Rectal smooth muscle tissue (tissue), 1 donor: Measurements from ENCODE around the gene MACROD2.

Source experiments
- H3K27ac ChIP-seq: one replicate; pipeline ENCODE4 v1.7.0; 2013; ENCODE audit warnings: low read depth, low read length, inconsistent platforms
- H3K27me3 ChIP-seq: one replicate; pipeline ENCODE4 v1.7.0; 2013; ENCODE audit warnings: low read length; ENCODE audit not compliant: control insufficient read depth, insufficient read depth
- H3K36me3 ChIP-seq: one replicate; pipeline ENCODE4 v1.7.0; 2013; ENCODE audit warnings: low read length; ENCODE audit not compliant: control insufficient read depth, insufficient read depth
- H3K4me1 ChIP-seq: one replicate; pipeline ENCODE4 v1.7.0; 2013; ENCODE audit warnings: low read length; ENCODE audit not compliant: control insufficient read depth, insufficient read depth
- H3K4me3 ChIP-seq: one replicate; pipeline ENCODE4 v1.7.0; 2013; ENCODE audit warnings: low read length
- H3K9ac ChIP-seq: one replicate; pipeline ENCODE4 v1.7.0; 2013; ENCODE audit warnings: low read length

MACROD2 gene

DNA sequence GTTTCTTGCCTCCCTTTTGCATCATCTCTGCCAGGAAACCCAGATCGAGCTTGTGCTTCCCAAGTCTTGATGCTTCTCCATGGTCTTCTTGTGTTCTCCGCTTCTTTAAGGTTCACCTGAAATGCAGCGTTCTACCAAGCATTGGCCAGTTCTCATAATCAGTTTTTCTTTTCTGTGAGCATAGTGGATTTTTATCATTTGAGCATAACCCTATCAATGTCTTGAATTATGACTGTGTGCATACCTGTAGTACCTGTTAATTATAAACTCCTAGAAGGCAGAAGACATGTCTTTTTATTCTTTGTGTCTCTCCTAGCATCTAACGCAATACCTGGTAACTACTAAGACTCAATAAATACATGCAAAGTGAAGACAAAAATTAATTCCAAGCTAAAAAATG lies 1146.5 kb downstream of the MACROD2 start:
- Histone ChIP-seq H3K36me3 (no peaks in the 10 kb centered on the region), H3K27me3 (no peaks in the 10 kb centered on the region), H3K27ac (no peak overlapping the region), H3K4me3 (no peak overlapping the region), H3K4me1 (no peaks in the 10 kb centered on the region), H3K9ac (no peak overlapping the region)

DNA sequence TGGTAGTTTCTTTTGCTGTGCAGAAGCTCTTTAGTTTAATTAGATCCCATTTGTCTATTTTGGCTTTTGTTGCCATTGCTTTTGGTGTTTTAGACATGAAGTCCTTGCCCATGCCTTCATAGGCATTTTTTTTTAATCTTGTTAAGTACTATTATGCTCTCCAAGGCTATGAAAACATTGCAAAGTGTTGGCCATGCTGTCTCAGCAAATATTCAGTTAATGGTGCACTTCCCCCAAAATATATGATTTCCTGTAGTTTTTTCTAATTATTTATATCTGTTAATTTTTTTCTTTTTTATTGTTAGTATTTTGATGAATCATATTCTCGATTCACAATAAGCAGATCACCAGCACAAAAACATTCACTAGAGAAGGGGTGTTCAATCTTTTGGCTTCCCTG lies 1148.2 kb downstream of the MACROD2 start:
- Histone ChIP-seq H3K27ac (no peak overlapping the region), H3K4me3 (no peak overlapping the region), H3K36me3 (no peaks in the 10 kb centered on the region)

GRCh38 chr20:15144916-15145315 lies 1149.6 kb downstream of the MACROD2 start:
- H3K9ac ChIP-seq: no peak overlapping the region
- no peaks in the 10 kb centered on the region for H3K27me3 ChIP-seq
- no peak overlapping the region for H3K27ac ChIP-seq
- no peak overlapping the region for H3K4me3 ChIP-seq
- H3K36me3 ChIP-seq: no peaks in the 10 kb centered on the region
- no peaks in the 10 kb centered on the region for H3K4me1 ChIP-seq

More for the DNA sequence above, 1148.2 kb downstream of the MACROD2 start:
- no peaks in the 10 kb centered on the region for H3K27me3 ChIP-seq
- H3K4me1 ChIP-seq: no peaks in the 10 kb centered on the region
- H3K9ac ChIP-seq: no peak overlapping the region

DNA sequence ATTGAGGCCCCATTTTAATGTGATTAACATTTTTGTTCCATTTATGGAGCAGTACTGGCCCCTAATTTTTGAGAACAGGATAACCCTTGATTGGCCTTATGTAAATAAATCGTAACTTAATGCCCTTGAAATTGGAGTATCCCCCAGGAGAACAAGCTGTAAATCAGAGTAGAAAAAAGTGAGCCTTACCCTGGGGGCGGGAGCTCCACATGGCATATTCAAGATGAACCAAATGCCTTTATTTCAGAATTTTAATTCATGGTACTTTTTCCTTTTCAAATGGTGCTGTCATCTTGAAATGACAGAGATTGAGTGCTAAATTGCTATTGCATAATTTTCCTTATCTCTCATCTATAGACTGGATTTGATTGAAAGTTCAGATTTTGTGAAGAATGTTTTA lies 1151.6 kb downstream of the MACROD2 start:
- Histone ChIP-seq H3K9ac (no peak overlapping the region), H3K27ac (no peak overlapping the region), H3K4me1 (no peaks in the 10 kb centered on the region), H3K36me3 (no peaks in the 10 kb centered on the region), H3K4me3 (no peak overlapping the region), H3K27me3 (no peaks in the 10 kb centered on the region)

DNA sequence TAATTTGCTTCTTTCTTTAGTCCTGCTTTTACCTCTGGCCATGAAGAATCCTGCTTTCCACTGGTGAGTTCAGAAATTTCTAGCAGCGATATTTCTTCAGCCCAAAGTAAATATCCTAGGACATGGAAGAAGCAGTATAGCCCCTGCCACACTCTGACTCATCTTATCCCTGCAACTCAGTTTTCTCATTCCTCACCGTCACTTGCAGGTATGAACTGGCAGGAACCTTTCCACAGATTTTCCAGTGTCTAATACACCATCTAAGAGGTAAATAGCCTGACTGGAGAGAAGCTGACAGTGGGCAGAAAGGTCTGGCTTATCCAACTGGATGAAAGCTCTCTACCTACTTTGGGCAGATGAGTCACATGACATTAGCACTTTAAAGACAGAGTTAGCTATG lies 1158.8 kb downstream of the MACROD2 start:
- H3K4me1 ChIP-seq: no peaks in the 10 kb centered on the region
- H3K36me3 ChIP-seq: no peaks in the 10 kb centered on the region
- H3K4me3 ChIP-seq: no peak overlapping the region
- no peaks in the 10 kb centered on the region for H3K27me3 ChIP-seq
- H3K27ac ChIP-seq: no peak overlapping the region
- no peak overlapping the region for H3K9ac ChIP-seq

GRCh38 chr20:15155848-15156401 lies 1160.6 kb downstream of the MACROD2 start:
- Histone ChIP-seq H3K4me1 (no peaks in the 10 kb centered on the region), H3K9ac (no peak overlapping the region), H3K27me3 (no peaks in the 10 kb centered on the region), H3K36me3 (no peaks in the 10 kb centered on the region), H3K4me3 (no peak overlapping the region), H3K27ac (no peak overlapping the region)

DNA sequence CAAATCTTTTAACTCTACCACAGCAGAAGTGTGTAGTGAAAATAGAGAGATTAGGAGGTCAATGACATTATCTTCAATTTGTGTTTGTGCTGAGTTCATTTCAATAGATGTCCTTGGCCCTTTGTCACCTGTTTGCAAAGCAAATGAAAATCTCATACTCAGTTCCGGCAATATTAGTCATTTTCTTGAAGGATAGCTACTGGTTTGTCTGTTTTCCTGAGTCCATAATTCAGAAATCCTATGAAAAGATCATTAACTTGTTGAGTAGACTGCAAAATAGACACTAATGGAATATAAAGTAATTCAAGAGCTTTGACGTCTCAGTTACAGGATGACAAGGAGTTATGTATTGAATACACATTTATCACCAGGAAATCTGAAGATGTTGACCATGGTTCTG lies 1163.2 kb downstream of the MACROD2 start:
- Histone ChIP-seq H3K4me1 (no peaks in the 10 kb centered on the region), H3K4me3 (no peak overlapping the region), H3K36me3 (no peaks in the 10 kb centered on the region), H3K27me3 (no peaks in the 10 kb centered on the region), H3K27ac (no peak overlapping the region), H3K9ac (no peak overlapping the region)

DNA sequence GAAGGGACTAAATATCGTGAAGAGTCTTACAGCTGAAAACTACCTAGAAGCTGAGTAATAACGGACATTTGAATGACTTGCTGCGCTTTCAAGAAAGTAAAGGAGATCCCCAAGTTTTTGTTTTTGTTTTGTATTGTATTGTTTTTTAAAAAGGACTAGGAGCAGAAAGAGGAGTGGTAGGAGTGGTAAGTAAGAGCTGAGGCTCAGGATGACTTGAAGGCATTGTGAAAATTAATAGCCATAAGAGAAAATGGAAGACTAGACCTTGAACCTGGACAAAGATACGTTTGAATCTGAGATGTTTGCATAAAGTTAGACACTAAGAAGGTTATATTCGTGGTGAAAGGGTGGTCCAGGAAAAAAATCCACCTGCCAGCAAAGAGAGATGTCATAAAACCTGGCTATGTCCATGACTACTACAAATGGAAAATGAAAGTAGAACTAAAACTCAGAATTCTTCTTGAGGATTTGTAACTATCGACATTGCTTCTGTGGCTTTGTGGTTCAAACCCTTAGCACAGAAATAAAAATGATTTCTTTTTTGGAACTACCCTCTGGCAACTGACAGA lies 1166.8 kb downstream of the MACROD2 start:
- Histone ChIP-seq H3K27ac (no peak overlapping the region), H3K4me3 (peak overlapping the region; percentile 21), H3K4me1 (no peaks in the 10 kb centered on the region), H3K36me3 (no peaks in the 10 kb centered on the region), H3K9ac (no peak overlapping the region), H3K27me3 (no peaks in the 10 kb centered on the region)

- H3K27ac ChIP-seq: no peak overlapping the region
- no peaks in the 10 kb centered on the region for H3K36me3 ChIP-seq
- H3K27me3 ChIP-seq: no peaks in the 10 kb centered on the region
- no peak overlapping the region for H3K4me3 ChIP-seq
- no peaks in the 10 kb centered on the region for H3K4me1 ChIP-seq
- no peak overlapping the region for H3K9ac ChIP-seq
Observed at GRCh38 chr20:15163632-15164031, 1168.3 kb downstream of the MACROD2 start.

DNA sequence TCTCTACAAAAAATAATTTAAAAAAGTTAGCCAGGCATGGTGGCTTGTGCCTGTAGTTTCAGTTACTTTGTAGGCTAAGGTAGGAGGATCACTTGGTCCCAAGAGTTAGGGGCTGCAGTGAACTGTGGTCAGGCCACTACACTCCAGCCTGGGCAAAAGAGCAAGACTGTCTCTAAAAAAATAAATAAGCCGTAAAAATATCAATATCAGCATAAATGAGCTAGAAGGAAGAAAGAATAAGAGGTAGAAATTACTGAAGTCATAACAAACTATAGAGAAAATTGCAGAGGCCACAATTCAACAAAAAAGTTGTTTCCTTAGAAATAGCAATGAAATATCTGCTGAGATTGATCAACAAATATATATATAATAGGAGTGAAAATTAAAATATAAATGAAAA lies 1169.4 kb downstream of the MACROD2 start:
- H3K36me3 ChIP-seq: no peaks in the 10 kb centered on the region
- H3K4me3 ChIP-seq: no peak overlapping the region
- H3K4me1 ChIP-seq: no peaks in the 10 kb centered on the region
- H3K9ac ChIP-seq: no peak overlapping the region
- H3K27me3 ChIP-seq: no peaks in the 10 kb centered on the region
- no peak overlapping the region for H3K27ac ChIP-seq

DNA sequence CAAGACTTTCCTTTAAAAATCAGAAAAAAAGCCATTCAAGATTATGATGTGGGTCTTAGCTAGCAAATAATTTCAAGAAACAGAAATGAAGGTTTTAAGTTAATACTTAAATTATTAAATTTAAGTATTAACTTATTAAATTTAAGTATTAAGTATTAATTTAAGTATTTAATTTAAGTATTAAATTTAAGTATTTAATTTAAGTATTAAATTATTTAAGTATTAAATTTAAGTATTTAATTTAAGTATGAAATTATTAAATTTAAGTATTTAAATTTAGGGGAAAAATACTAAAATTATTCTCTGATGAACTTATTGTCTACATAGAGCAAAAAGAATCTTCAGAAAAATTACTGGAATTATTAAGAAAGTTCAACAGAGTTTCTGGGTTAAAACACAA lies 1171.4 kb downstream of the MACROD2 start:
- Histone ChIP-seq H3K27me3 (no peaks in the 10 kb centered on the region), H3K4me3 (no peak overlapping the region), H3K9ac (no peak overlapping the region), H3K27ac (no peak overlapping the region), H3K4me1 (no peaks in the 10 kb centered on the region), H3K36me3 (no peaks in the 10 kb centered on the region)

DNA sequence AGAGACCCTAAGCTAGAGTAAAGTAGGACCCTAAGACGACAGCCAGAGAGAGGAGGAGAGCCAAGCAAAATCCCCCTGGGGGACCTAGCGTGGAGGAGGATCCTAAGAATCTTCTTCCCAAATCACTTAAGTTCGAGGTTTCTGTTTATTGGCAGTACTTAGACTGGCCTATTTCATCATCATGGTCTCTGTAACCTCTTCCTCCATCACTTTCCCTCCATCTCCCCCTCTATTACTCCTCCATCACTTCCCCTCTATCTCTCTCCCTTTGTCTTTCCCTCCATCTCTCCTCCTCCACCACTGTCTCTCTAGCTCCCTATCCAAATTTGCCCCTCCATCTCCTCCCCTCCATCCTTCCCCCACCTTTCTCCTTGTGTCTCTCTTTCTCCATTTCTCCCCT lies 1175.7 kb downstream of the MACROD2 start:
- Histone ChIP-seq H3K36me3 (no peaks in the 10 kb centered on the region), H3K9ac (no peak overlapping the region), H3K4me3 (no peak overlapping the region), H3K4me1 (no peaks in the 10 kb centered on the region), H3K27ac (no peak overlapping the region), H3K27me3 (no peaks in the 10 kb centered on the region)

DNA sequence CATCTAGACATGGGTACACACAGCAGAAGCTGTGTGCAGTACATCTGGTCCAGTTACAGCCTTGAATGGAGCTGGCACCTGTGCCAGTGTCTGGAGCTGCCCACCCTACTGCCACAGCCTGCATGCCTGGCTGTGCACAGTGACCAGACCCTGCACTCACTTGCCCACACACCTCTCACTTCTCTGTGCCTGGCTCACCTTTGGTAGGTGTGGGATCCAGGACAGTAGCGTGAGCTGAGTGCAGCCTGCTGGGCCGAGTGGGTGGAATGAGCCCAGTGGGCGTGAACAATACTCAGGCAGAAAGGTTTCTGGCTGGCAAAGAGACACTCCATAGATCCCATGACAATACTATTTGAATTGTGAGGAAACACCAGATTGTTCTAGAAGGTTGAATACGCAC lies 1181.6 kb downstream of the MACROD2 start:
- no peaks in the 10 kb centered on the region for H3K27me3 ChIP-seq
- no peaks in the 10 kb centered on the region for H3K36me3 ChIP-seq
- no peak overlapping the region for H3K27ac ChIP-seq
- no peaks in the 10 kb centered on the region for H3K4me1 ChIP-seq
- no peak overlapping the region for H3K4me3 ChIP-seq
- no peak overlapping the region for H3K9ac ChIP-seq
